ENCODE results near the gene ACYP2. TPM values are rescaled to one million over a fixed set of nuclear protein-coding genes. Genes with fewer than 3 reads are reported as not detected.

The ACYP2 gene
- total and polyA plus RNA-seq, 2 donors (not counting 1 experiment from before 2014, with no cell fraction given) = 14.0 to 17.2 TPM

GRCh38 chr2:54255230-54256090, 140.0 kb downstream of the ACYP2 start:
- H3K79me2 ChIP-seq (ENCODE audit: control insufficient read depth, insufficient read depth, low read length) = no peaks in the 10 kb centered on the region
- Mint-ChIP-seq H3K4me1 (no peaks in the 10 kb centered on the region), H3K27me3 (no peaks in the 10 kb centered on the region), H3K27ac (no peak overlapping the region), H3K4me3 (no peak overlapping the region), H3K9me3 (ENCODE audit: insufficient read depth) (no peaks in the 10 kb centered on the region)
- DNase-seq (no peak), ATAC-seq (ENCODE audit: low read depth) (no peak)
- 98% methylated on average over 37 of the region's 37 CpGs for WGBS (ENCODE audit: insufficient coverage)
- H2AFZ ChIP-seq (ENCODE audit: insufficient read depth, low read depth, low read length, poor library complexity, severe bottlenecking) = no peak overlapping the region
- TF ChIP-seq EZH2 (IDR thresholded peaks at IDR 0.05; ENCODE audit: borderline replicate concordance, insufficient read depth, low read depth, low read length, poor library complexity, severe bottlenecking) (no peak), CTCF (IDR thresholded peaks at IDR 0.05) (no peak)
- H3K4me1 ChIP-seq (ENCODE audit: control insufficient read depth in 2 of 2, insufficient read depth in 2 of 2, low read length in 2 of 2) = no peaks in the 10 kb centered on the region
- no peaks in the 10 kb centered on the region for H3K27me3 ChIP-seq (replicated peaks in 1 of 4; ENCODE audit: control extremely low read depth in 1 of 4, control insufficient read depth in 3 of 4, insufficient read depth in 4 of 4, low read length in 3 of 4)
- ChIA-PET POLR2A (no interaction called here), CTCF (no interaction called here)
- no peak overlapping the region for H3K9ac ChIP-seq (ENCODE audit: low read length)
- no peaks in the 10 kb centered on the region for H4K20me1 ChIP-seq (ENCODE audit: control insufficient read depth, insufficient read depth, low read length, poor library complexity, severe bottlenecking)
- H3K36me3 ChIP-seq (replicated peaks in 1 of 2; ENCODE audit: control extremely low read depth in 1 of 2, control insufficient read depth in 1 of 2, extremely low read depth in 1 of 2, insufficient read depth in 2 of 2, low read length in 1 of 2) = peaks cover 0 to 11% of the 10 kb centered on the region in 2 experiments
- intact Hi-C loops (cut with micrococcal nuclease) = no loop called here
- H3K4me2 ChIP-seq (replicated peaks; ENCODE audit: low read depth, low read length, poor library complexity, severe bottlenecking) = no peak overlapping the region
- H3K4me3 ChIP-seq (ENCODE audit: control extremely low read depth in 1 of 5, extremely low read depth in 1 of 5, insufficient read depth in 1 of 5, low read depth in 2 of 5, low read length in 4 of 5) = no peak overlapping the region
- no peak overlapping the region for H3K27ac ChIP-seq (ENCODE audit: low read length in 2 of 2)
- peaks cover 0 to 19% (median 0%) of the 10 kb centered on the region in 3 donors for H3K9me3 ChIP-seq (ENCODE audit: control extremely low read depth in 1 of 3, control insufficient read depth in 2 of 3, insufficient read depth in 1 of 3, low read length in 2 of 3)

- Histone ChIP-seq H3K27ac (ENCODE audit: low read length in 2 of 2) (no peak within 1 kb of the TSS), H3K4me3 (ENCODE audit: control extremely low read depth in 1 of 5, extremely low read depth in 1 of 5, insufficient read depth in 1 of 5, low read depth in 2 of 5, low read length in 4 of 5) (no peak within 1 kb of the TSS), H3K36me3 (replicated peaks in 1 of 2; ENCODE audit: control extremely low read depth in 1 of 2, control insufficient read depth in 1 of 2, extremely low read depth in 1 of 2, insufficient read depth in 2 of 2, low read length in 1 of 2) (peaks cover 0 to 11% of the 10 kb centered on the region in 2 experiments), H3K27me3 (replicated peaks in 1 of 4; ENCODE audit: control extremely low read depth in 1 of 4, control insufficient read depth in 3 of 4, insufficient read depth in 4 of 4, low read length in 3 of 4) (no peaks in the 10 kb centered on the region), H3K4me2 (replicated peaks; ENCODE audit: low read depth, low read length, poor library complexity, severe bottlenecking) (no peak within 1 kb of the TSS), H3K9me3 (ENCODE audit: control extremely low read depth in 1 of 3, control insufficient read depth in 2 of 3, insufficient read depth in 1 of 3, low read length in 2 of 3) (peaks cover 0 to 19% (median 0%) of the 10 kb centered on the region in 3 donors), H3K4me1 (ENCODE audit: control insufficient read depth in 2 of 2, insufficient read depth in 2 of 2, low read length in 2 of 2) (no peaks in the 10 kb centered on the region), H3K79me2 (ENCODE audit: control insufficient read depth, insufficient read depth, low read length) (no peaks in the 10 kb centered on the region), H4K20me1 (ENCODE audit: control insufficient read depth, insufficient read depth, low read length, poor library complexity, severe bottlenecking) (no peaks in the 10 kb centered on the region), H3K9ac (ENCODE audit: low read length) (no peak within 1 kb of the TSS), H2AFZ (ENCODE audit: insufficient read depth, low read depth, low read length, poor library complexity, severe bottlenecking) (no peak within 1 kb of the TSS)
- ATAC-seq (ENCODE audit: low read depth) (no peak), DNase-seq (no peak)
- TF ChIP-seq EZH2 (IDR thresholded peaks at IDR 0.05; ENCODE audit: borderline replicate concordance, insufficient read depth, low read depth, low read length, poor library complexity, severe bottlenecking) = no peak
- no peak for TF ChIP-seq CTCF (IDR thresholded peaks at IDR 0.05)
- POLR2A ChIA-PET = no interaction called here
- H3K27me3 Mint-ChIP-seq = no peaks in the 10 kb centered on the region
- CTCF ChIA-PET = no interaction called here
- H3K4me3 Mint-ChIP-seq = no peak within 1 kb of the TSS
- no peaks in the 10 kb centered on the region for H3K4me1 Mint-ChIP-seq
- intact Hi-C loops (cut with micrococcal nuclease) = no loop called here
- no peaks in the 10 kb centered on the region for H3K9me3 Mint-ChIP-seq (ENCODE audit: insufficient read depth)
- WGBS (ENCODE audit: insufficient coverage) = 96% methylated on average over 18 of the region's 25 CpGs
- H3K27ac Mint-ChIP-seq = no peak within 1 kb of the TSS
These were observed 140.8 kb downstream of the ACYP2 start, which contains the start of gene TSPYL6 for GRCh38 chr2:54256091-54256694. TSPYL6 (minus strand) TSS chr2:54256229; CDS start chr2:54256151, 78 bp downstream.
